ENCODE data around the gene USP34.

DNA sequence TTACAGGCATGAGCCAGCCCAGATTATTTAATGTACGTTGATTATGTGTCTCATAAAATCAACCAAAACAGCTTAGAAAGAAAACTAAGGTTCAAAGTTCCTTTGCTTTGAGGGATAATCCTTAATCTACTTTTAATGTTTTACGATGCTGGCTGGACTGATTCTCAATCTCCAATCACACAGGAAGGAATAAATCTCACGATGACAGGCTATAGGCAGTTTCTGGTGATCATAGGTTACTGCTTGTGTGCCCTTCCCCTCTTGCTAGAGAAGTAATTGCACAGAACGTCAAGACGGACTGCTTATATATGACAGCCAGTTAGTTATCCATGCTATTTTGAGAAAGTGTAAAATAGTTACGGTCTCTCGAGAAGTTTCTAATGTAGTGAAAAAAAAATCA lies 265.8 kb downstream of the USP34 start:
- TF ChIP-seq, protein P1, sequence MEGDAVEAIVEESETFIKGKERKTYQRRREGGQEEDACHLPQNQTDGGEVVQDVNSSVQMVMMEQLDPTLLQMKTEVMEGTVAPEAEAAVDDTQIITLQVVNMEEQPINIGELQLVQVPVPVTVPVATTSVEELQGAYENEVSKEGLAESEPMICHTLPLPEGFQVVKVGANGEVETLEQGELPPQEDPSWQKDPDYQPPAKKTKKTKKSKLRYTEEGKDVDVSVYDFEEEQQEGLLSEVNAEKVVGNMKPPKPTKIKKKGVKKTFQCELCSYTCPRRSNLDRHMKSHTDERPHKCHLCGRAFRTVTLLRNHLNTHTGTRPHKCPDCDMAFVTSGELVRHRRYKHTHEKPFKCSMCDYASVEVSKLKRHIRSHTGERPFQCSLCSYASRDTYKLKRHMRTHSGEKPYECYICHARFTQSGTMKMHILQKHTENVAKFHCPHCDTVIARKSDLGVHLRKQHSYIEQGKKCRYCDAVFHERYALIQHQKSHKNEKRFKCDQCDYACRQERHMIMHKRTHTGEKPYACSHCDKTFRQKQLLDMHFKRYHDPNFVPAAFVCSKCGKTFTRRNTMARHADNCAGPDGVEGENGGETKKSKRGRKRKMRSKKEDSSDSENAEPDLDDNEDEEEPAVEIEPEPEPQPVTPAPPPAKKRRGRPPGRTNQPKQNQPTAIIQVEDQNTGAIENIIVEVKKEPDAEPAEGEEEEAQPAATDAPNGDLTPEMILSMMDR (IDR thresholded peaks at IDR 0.05; ENCODE audit: low read length), result no peak
- no peak for TF ChIP-seq EZH2 (optimal IDR thresholded peaks at IDR 0.05; ENCODE audit: low read depth, low read length)
- no peak for TF ChIP-seq EZH2phosphoT487 (IDR thresholded peaks at IDR 0.05; ENCODE audit: low read length)

Measured in MM.1S (cell line).